Stimulated activated CD8-positive, alpha-beta memory T cell treated with anti-CD3 and anti-CD28 coated beads, Interleukin-4, amount 100 ng/mL, for 48 hours (primary cell): ENCODE measurements around the gene DBI.
A peak's percentile ranks its signal among the peaks of the same experiment; 100 is the strongest.
"Not testable (repeated sequence)": the region's sequence is repeated elsewhere in the genome, so short reads cannot be mapped to it uniquely, and the experiment has no call there.

Experiments
- DNase-seq: peaks from one replicate; pipeline ENCODE4 v3.0.0-alpha.2; 2020

Gene DBI

GRCh38 chr2:119402645-119403560 lies 36.1 kb downstream of the DBI start:
- no peak for DNase-seq

GRCh38 chr2:119403618-119404017 lies 36.8 kb downstream of the DBI start:
- not testable (repeated sequence) for DNase-seq

GRCh38 chr2:119405151-119405550 lies 38.4 kb downstream of the DBI start:
- DNase-seq: no peak

GRCh38 chr2:119407430-119408220 lies 40.8 kb downstream of the DBI start:
- DNase-seq: peak; percentile 40

- DNase-seq: no peak
Measured at GRCh38 chr2:119408221-119408619, 41.4 kb downstream of the DBI start.

GRCh38 chr2:119409506-119409905 lies 42.7 kb downstream of the DBI start:
- no peak for DNase-seq

- no peak for DNase-seq
Measured at GRCh38 chr2:119414894-119415293, 48.1 kb downstream of the DBI start.

- DNase-seq: no peak
Measured at GRCh38 chr2:119415630-119416029, 48.9 kb downstream of the DBI start.

- DNase-seq: no peak
Measured at GRCh38 chr2:119416299-119416923, 49.6 kb downstream of the DBI start.

- no peak for DNase-seq
Measured at GRCh38 chr2:119417908-119418307, 51.1 kb downstream of the DBI start.

- DNase-seq: no peak
Measured at GRCh38 chr2:119419065-119419464, 52.3 kb downstream of the DBI start.

GRCh38 chr2:119419803-119420508 lies 53.2 kb downstream of the DBI start:
- DNase-seq: no peak

- DNase-seq: no peak
Measured at GRCh38 chr2:119421304-119421703, 54.5 kb downstream of the DBI start.

GRCh38 chr2:119421741-119422140 lies 55.0 kb downstream of the DBI start:
- DNase-seq: no peak
